ENCODE results near the gene HBD.
"Not testable (repeated sequence)": the region's sequence is repeated elsewhere in the genome, so short reads cannot be mapped to it uniquely, and the experiment has no call there.

Gene HBD

DNA sequence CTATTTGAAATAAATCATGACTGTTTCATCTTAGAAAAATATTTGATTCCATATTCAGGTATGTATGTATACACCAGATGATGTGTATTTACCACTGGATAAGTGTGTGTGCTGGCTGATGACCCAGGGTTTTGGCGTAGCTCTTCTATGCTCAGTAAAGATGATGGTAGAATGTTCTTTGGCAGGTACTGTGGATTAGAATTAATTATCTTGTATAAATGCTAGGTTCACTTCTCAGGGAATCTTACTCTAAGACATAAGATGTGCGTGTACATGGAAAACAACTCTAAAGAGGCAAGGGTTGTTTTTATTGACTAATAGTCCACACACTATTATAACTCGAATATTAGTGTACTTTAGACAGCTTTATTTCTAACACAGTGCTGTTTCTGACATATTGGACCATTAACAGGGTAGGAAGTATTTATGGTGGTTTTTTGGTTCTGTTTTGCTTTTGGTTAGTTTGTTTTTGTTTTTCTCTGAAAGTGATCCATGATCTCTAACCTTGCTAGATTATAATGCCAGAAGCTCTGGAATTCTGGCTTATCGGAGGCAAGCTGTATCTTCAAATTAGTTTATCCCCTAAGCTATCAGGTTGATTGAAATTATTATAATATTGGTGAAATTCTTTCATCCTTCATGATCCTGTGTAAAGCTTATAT is 16.4 kb upstream of the HBD start:
- no peaks in the 10 kb centered on the region for H3K27me3 ChIP-seq
- no peak for DNase-seq
- H3K4me1 ChIP-seq = no peaks in the 10 kb centered on the region
- no peaks in the 10 kb centered on the region for H3K9me3 ChIP-seq
- H3K4me3 ChIP-seq (ENCODE audit: low read depth, low read length) = no peak overlapping the region
- H3K36me3 ChIP-seq = no peaks in the 10 kb centered on the region
- TF ChIP-seq, protein P1, sequence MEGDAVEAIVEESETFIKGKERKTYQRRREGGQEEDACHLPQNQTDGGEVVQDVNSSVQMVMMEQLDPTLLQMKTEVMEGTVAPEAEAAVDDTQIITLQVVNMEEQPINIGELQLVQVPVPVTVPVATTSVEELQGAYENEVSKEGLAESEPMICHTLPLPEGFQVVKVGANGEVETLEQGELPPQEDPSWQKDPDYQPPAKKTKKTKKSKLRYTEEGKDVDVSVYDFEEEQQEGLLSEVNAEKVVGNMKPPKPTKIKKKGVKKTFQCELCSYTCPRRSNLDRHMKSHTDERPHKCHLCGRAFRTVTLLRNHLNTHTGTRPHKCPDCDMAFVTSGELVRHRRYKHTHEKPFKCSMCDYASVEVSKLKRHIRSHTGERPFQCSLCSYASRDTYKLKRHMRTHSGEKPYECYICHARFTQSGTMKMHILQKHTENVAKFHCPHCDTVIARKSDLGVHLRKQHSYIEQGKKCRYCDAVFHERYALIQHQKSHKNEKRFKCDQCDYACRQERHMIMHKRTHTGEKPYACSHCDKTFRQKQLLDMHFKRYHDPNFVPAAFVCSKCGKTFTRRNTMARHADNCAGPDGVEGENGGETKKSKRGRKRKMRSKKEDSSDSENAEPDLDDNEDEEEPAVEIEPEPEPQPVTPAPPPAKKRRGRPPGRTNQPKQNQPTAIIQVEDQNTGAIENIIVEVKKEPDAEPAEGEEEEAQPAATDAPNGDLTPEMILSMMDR (IDR thresholded peaks at IDR 0.05; ENCODE audit: low read depth, low read length) = no peak

DNA sequence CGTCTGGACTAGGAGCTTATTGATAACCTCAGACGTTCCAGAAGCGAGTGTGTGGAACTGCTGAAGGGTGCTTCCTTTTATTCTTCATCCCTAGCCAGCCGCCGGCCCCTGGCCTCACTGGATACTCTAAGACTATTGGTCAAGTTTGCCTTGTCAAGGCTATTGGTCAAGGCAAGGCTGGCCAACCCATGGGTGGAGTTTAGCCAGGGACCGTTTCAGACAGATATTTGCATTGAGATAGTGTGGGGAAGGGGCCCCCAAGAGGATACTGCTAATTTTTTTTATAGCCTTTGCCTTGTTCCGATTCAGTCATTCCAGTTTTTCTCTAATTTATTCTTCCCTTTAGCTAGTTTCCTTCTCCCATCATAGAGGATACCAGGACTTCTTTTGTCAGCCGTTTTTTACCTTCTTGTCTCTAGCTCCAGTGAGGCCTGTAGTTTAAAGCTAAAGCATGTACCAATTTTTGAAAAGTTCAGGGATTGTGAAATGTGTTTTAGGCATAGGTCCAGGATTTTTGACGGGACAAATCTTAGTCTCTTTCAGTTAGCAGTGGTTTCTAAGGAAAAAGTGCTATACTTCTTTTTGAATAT is 15.6 kb upstream of the HBD start, which contains the start of gene HBG1:
TSS of gene HBG1 (minus strand) at position 51 of the 590 bp plus-strand sequence. CDS start 53 bp downstream, outside the sequence.
- H3K4me1 ChIP-seq, H3K36me3 ChIP-seq, DNase-seq: not testable (repeated sequence)

GRCh38 chr11:5248498-5248897 is 14.2 kb upstream of the HBD start:
- not testable (repeated sequence) for H3K4me3 ChIP-seq (ENCODE audit: low read depth, low read length); H3K4me1 ChIP-seq; H3K9me3 ChIP-seq; H3K36me3 ChIP-seq; DNase-seq; H3K27me3 ChIP-seq

More for the DNA sequence above, 15.6 kb upstream of the HBD start, which contains the start of gene HBG1:
- H3K4me3 ChIP-seq (ENCODE audit: low read depth, low read length); H3K27me3 ChIP-seq; H3K9me3 ChIP-seq: not testable (repeated sequence)

DNA sequence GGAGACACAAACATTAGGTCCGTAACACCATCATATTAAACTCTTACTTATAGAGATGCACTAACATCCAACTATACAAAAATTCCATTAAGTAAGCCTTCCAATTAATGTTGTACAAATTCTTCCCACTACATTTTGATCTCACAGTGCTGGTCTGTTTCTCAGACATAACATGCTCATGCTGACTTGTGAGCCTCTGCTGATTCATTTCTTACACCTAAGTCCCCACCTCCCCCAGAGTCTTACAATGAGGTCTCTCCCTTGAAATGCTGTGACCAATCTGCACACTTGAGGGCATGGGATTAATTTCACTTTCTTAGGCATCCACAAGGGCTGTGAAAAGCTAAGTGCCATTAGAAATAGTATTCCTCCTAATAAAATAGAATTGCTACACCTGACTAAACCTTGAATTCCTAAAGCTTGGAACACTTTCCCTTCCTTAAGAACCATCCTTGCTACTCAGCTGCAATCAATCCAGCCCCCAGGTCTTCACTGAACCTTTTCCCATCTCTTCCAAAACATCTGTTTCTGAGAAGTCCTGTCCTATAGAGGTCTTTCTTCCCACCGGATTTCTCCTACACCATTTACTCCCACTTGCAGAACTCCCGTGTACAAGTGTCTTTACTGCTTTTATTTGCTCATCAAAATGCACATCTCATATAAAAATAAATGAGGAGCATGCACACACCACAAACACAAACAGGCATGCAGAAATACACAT is 13.3 kb upstream of the HBD start:
- TF ChIP-seq, protein P1 (IDR thresholded peaks at IDR 0.05; ENCODE audit: low read depth, low read length) = no peak
- no peak overlapping the region for H3K4me3 ChIP-seq (ENCODE audit: low read depth, low read length)
- H3K9me3 ChIP-seq = no peaks in the 10 kb centered on the region
- no peaks in the 10 kb centered on the region for H3K36me3 ChIP-seq
- no peaks in the 10 kb centered on the region for H3K4me1 ChIP-seq
- no peaks in the 10 kb centered on the region for H3K27me3 ChIP-seq
- no peak for DNase-seq

DNA sequence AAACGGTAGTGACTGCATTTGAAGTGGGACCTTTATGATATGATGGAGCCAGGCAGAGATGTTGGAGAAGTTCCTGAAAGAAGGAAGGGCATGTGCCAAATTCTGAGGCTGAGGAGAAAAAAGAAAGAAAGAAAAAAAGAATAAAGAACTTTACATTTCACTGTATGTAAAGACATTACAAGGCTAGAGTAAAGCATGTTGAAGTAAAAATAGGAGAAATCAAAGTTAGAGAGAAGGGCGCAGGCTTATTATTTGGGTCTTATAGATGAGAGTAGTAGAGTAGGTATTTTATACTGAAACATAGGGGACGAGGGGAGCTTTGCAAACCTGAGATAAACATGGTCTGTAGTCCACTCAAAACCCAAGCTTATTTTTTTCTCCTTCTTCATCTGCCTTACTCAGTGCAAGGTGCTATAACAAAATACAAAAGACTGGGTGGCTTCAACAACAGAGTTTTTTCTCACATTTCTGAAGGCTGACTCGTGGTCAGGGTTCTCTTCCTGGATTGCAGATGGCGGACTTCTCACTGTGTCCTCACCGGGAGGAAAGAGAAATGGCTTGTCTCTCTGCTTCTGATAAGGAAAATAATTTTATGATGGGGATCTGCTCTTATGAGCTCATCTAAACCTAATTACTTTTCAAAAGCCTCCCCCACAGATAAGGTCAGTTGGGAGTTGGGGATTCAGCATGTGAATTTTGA is 12.6 kb upstream of the HBD start:
- no peaks in the 10 kb centered on the region for H3K9me3 ChIP-seq
- TF ChIP-seq, protein P1 (IDR thresholded peaks at IDR 0.05; ENCODE audit: low read depth, low read length) = no peak
- H3K4me3 ChIP-seq (ENCODE audit: low read depth, low read length) = no peak overlapping the region
- H3K36me3 ChIP-seq = no peaks in the 10 kb centered on the region
- no peaks in the 10 kb centered on the region for H3K27me3 ChIP-seq
- no peak for DNase-seq
- H3K4me1 ChIP-seq = no peaks in the 10 kb centered on the region

GRCh38 chr11:5245155-5245554 is 10.9 kb upstream of the HBD start:
- H3K9me3 ChIP-seq = no peaks in the 10 kb centered on the region
- DNase-seq = no peak
- TF ChIP-seq, protein P1 (IDR thresholded peaks at IDR 0.05; ENCODE audit: low read depth, low read length) = no peak
- H3K4me3 ChIP-seq (ENCODE audit: low read depth, low read length) = no peak overlapping the region
- H3K36me3 ChIP-seq = no peaks in the 10 kb centered on the region
- H3K4me1 ChIP-seq = no peaks in the 10 kb centered on the region
- no peaks in the 10 kb centered on the region for H3K27me3 ChIP-seq

All from BE2C (cell line).